NCI-H526 treated with DMSO at 0.1 percent for 48 hours (cell line): ENCODE data around the gene REXO1.
"Not testable (repeated sequence)": the region's sequence is repeated elsewhere in the genome, so short reads cannot be mapped to it uniquely, and the experiment has no call there.

Source experiments
- DNase-seq: peaks from one replicate; lab custom pipeline; 2025; lab: John Stamatoyannopoulos, UW

The REXO1 gene

DNA sequence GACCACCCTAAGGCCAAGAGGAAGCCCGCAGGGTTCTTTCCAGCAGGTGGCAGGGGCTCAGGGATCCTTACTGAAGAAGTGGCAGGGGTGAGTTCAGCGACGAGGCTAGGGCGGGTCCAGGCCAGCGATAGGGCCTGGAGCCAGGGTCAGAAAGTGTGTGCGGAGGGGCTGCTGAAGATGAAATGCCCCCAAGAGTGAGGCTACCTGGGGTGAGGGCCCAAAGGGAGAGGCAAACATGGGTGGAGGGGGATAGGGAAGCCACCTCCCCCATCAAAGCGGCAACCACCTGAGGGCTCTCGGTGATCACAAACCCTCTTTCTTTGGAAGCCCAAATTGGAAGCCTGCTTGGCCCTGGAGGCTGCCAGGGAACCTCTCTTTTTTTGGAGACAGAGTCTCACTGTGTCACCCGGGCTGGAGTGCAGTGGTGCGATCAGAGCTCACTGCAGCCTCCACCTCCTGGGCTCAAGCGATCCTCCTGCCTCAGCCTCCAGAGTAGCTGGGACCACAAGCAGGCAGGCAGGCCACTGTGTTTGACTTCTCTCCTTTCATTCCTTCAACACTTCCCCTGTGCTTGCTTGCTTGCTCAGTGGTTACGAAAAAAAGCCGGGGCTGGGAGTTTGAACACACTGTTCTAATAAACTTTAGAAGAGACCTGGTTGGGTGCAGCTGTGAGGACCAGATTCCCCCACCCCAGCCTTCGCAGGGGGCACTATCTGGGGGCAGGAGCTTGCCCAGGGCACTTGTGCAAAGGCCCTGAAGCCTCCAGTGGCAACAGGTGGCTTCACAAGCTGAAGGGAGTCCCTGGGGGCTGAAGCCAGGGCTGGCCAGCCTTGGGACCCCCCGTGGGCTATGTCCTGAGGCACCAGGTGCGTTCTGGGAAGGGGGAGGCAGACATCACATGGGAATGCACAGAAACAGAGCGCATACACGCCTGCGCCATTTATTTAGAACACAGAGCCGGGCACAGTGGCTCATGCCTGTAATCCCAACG is 34.8 kb downstream of the REXO1 start:
- DNase-seq = no peak

DNA sequence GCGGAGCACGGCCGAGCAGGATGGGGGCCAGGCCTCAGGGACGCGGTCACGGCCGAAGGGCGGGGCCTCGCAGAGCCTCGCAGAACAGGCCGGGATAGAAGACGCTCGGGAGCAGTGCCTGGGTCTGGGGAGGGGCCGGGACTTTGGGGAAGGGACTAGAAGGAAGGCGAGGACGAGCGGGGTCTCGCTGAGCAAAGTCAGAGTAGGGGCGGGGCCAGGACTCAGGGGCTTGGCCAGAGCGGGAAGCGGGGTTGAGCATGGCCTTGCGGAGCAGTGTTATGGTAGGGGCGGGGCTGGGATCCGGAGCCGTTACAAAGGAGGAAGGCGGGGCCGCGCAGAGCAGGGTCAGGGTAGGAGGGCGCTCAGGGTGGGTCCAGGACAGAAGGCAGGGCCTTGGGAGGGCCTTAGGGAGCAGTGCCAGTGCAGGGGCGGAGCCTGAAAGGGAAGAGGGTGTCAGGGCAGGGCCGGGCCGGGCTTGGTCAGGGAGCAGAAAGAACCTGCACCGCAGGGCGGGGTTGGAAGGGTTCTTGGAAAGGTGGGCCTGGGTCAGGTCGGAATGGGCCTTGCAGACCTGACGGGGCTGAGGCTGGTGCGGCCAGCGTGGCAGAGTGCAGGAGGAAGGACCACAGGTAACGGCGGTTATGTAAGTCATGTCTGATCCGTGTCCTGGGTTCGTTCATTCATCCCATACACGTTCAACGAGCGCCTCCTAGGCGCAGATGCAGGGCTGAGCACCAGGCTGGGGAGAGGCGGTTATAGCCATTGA is 35.7 kb downstream of the REXO1 start:
- peak; percentile 70 for DNase-seq

GRCh38 chr19:1811942-1812425 is 36.3 kb downstream of the REXO1 start, which contains the start of gene ATP8B3:
ATP8B3 (minus strand) TSS chr19:1812276; CDS start chr19:1811736, 540 bp downstream.
- no peak for DNase-seq

DNA sequence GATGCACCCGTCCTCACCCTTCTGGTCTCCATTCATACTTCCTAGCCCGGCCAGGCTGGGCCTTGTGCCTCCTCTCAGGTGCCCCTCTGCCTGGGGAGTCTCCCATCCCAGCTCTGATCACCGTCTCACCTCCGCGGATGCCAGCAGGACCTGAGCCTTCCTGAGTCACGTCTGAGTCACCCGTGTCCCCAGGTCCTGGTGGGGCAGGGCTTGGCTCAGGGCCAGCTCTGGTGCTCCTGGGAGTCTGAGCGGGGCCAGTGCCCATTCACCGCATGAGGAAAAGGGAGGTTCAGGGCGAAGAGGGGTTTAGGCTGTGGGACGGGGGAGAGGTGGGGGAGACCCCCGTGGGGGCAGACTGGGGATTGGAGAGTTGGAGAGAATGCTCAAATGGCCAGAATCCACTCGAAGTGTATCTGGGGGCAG is 36.8 kb downstream of the REXO1 start:
- DNase-seq = no peak

GRCh38 chr19:1810439-1811160 is 37.7 kb downstream of the REXO1 start:
- DNase-seq = no peak

- DNase-seq = no peak
These were observed 38.6 kb downstream of the REXO1 start for GRCh38 chr19:1809678-1810077.

GRCh38 chr19:1808395-1808731 is 39.9 kb downstream of the REXO1 start:
- DNase-seq = no peak

- no peak for DNase-seq
These were observed 40.4 kb downstream of the REXO1 start for GRCh38 chr19:1807695-1808394.

DNA sequence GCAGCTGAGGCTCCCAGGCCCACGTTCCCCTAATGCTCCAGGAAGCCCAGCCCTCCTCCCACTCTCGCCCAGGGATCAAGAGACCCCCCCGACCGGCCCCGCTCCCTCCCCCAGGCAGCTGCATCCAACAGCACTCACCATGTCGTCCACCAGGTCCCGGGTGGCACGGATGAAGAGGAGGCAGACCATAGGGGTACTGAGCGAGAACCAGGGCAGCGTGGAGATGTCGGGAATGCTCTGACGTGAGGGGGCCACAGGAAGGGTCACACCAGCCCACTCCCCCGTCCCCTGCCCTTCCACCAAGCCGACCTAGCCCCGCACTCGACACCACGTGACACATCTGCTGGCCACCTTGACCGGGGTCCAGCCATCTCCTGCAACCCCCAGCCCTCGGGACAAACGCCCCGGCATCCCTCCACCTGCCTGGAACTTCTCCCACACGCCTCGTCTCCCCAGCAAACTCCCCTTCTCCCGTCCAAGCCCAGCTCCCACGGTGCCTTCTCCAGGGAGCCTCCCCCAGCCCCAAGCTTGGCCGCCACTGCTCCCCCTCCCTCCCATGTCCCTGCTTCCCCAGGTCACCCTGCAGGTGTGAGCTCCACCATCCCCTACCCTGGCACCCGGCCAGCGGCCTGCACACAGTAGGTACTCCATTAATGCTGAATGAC is 41.1 kb downstream of the REXO1 start:
- DNase-seq = no peak

- no peak for DNase-seq
These were observed 41.9 kb downstream of the REXO1 start for GRCh38 chr19:1806184-1807029.

DNA sequence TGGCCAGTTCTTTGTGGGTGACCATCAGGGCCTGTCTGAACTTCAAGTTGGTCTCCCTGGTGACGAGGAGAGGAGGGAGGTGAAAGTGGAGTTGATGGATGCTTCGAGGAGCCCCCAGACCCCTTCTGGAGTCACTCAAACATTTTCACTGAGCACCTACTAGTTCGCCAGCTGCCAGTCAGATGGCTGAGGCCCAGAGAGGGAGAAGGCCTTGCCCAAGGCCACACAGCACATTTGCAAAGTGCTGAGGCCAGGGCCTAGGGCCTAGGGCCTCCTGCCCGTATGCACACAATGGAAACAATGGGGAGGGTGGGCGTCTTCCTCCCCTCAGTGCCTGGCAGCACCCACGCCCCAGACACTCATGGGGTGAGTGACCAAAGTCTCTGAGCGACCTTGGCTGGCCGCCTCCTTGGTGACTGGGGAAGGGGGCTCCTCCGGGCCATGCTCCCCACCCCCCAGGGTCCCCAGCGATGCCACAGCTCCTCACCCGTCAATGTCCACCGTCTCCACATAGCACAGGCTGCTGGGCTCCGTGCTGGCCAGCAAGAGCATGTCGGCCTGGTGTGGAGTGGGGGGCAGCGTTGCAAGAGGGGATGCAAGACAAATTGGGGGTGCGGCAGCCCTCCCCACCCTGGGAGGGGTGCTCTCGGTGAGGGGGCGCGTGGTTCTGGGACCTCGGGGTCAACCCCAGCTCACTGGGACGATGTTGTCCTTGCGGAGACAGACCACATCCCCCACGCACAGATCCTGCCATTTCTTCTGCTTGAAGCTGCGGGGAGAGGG is 42.7 kb downstream of the REXO1 start:
- DNase-seq = no peak

DNA sequence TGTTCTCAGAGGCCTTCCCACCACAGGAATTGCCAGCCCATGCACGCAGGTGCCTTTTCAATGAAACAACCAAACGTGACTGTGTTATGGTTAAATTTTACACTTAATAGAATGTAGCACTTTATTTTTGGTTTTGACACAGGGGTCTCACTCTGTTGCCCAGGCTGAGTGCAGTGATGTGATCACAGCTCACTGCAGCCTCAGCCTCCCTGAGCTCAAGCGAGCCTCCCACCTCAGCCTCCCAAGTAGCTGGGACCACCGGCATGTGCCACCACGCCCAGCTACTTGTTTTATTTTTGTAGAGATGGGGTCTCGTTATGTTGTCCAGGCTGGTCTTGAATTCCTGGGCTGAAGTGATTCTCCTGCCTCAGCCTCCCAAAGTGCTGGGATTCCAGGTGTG is 43.4 kb downstream of the REXO1 start:
- DNase-seq = no peak

- DNase-seq = no peak
These were observed 48.5 kb downstream of the REXO1 start for GRCh38 chr19:1799695-1800342.

DNA sequence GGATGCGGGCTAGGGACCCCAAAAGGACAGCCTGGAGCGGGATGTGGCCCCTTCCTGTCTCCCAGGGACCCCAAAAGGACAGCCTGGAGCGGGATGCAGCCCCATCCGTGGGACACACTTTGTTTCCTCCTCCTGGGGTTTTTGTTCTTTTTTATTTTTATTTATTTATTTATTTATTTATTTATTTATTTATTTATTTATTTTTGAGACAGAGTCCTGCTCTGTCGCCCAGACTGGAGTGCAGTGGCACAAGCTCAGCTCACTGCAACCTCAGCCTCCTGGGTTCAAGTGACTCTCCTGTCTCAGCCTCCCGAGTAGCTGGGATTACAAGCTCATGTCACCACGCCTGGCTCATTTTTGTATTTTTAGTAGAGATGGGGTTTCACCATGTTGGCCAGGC is 51.0 kb downstream of the REXO1 start:
- DNase-seq = not testable (repeated sequence)

- no peak for DNase-seq
These were observed 51.7 kb downstream of the REXO1 start for GRCh38 chr19:1796395-1797142.

DNA sequence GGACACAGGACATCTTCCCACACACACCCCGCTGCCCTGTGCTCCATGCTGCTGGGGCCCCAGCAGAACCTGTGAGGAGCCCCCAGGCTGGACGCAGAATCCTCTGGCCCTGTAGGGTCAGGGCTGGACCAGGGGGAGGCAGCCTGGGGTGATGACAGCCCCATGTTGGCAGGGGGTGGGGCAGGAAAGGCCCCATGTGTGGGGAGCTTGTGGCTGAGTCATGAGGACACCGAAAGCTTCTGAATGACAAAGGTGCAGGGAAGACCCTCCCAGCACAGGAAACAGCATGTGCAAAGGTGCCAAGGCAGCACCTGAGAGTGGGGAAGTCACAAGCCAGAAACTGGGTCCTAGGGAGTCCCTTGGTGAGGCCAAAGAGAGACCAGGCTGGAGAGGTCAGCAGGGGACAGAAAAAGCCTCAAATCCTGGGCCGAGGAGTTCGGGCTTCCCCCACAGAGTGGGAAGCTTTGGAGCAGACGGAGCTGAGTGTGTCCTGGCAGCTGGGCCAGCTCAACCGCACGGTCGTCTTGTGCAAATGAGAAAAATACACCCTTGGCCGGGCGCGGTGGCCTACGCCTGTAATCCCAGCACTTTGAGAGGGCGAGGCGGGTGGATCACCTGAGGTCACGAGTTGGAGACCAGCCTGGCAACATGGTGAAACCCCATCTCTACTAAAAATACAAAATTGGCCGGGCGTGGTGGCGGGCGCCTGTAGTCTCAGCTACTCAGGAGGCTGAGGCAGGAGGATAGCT is 53.7 kb downstream of the REXO1 start:
- DNase-seq = no peak

GRCh38 chr19:1791879-1792278 is 56.4 kb downstream of the REXO1 start:
- DNase-seq = no peak
